NCI-H128 (cell line): Measurements from ENCODE around the gene GP1BB.

ENCODE experiments used
- DNase-seq: peaks from one replicate; lab custom pipeline; 2025; ENCODE audit not compliant: unreplicated experiment; lab: John Stamatoyannopoulos, UW

Gene GP1BB

DNA sequence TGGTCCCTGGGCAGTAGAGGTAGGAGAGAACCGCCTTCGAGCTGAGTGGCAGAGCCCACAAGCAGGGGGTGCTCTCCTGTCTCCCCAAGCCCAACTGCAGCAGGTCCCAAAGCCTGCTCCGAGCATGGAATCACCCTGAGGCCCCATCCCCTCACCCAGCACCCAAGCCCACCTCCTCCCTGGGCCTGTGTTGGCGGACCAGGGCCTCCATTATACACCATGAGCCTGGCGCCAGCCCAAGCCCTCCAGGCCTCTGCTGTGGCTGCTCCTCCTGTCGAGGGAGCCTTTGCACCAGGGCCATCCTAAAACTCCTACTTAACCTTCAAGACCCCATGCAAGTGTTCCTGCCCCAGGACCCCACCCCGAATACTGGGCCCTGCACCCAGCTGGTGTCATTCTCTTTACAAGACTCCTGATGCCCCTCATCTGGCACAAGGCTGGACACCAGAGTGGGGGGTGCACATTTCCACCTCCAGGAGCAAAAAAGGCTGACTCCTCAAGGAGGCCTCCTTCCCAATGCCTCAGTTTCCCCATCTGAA, 16.6 kb downstream of the GP1BB start:
- no peak for DNase-seq

DNA sequence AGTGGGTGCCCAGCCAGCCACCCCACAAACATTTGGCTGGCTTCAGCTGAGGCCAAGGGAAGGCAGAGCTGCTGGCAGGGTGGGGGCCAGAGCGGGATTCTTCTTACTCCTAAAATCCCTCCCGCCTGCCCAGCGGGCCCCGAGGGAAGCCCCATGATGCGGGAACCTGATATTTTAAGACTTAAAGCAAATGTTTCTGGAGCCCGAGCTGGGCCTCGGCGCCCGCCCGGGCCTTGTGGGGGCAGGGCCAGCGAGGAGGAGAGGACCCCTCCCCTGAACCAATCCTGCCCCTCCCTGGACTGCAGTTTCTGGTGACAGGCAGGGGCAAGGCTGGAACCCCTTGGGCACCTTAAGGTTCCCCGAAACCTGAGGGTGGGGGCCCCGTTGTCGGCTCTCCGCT, 17.2 kb downstream of the GP1BB start:
- DNase-seq = no peak

GRCh38 chr22:19741053-19741452, 17.7 kb downstream of the GP1BB start:
- DNase-seq = no peak

DNA sequence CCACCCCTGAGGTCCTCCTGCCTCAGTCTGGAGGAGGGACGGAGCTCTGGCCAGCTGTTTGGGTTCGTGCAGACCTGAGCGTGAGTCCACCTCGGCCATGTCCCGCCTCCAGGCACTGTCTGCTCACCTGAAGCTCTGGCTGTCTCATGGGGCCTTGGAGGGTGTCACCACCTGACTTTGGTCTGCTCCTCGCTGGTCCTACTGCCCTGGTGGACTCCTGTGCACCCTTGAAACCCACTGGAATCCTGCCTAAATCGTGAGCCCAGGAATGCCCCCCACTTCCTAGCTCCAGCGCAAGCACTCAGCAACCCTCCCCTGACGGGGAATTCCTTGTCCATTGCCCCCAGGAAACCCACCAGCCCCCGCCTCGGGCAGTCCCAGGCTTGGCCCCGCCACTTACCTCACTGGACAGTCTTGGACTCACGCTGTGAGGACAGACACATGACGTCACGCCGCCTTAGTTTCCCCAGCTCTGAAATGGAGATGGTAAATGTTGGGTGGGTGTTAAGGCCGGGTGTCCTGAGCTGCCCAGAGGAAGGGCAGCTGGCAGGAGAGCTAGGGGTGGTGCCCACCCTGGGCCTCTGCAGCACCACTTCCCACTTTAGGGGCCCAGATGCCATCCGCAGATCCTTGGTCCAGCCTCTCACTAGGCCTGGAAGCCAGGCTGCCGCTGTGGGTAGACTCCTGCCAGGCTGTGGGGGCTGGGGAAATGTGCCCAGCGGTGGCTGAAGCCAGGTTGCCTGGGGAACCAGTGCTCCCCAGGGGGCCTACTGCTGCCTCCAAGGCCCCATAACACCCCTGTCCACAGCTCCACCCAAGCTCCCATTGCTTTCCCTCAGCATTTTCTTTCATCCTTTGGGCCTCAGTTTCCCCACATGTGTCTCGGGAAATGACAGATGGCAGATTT, 19.1 kb downstream of the GP1BB start:
- no peak for DNase-seq

GRCh38 chr22:19743081-19743480, 19.7 kb downstream of the GP1BB start:
- no peak for DNase-seq

DNA sequence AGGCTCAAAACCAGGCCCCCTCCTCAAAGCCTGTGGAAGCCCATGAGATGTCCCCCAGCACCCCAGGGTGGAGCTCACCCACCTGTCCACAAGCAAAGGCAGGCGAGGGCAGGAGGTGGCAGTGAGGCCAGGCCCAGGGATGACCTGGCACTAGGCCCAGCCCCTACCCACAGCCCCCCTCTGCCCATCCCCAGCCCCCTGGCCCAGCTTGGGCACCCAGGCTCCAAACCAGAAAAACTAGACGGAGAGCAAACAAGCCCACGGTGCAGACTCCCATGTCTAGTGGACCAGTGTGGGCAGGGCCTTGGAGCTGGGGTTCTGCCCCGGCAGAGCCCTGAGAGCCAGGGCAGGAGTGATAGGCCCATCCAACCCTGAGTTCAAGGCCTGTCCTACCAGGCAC, 20.3 kb downstream of the GP1BB start:
- no peak for DNase-seq

GRCh38 chr22:19744350-19745006, 21.1 kb downstream of the GP1BB start:
- DNase-seq = no peak

GRCh38 chr22:19745155-19746101, 22.1 kb downstream of the GP1BB start:
- no peak for DNase-seq

DNA sequence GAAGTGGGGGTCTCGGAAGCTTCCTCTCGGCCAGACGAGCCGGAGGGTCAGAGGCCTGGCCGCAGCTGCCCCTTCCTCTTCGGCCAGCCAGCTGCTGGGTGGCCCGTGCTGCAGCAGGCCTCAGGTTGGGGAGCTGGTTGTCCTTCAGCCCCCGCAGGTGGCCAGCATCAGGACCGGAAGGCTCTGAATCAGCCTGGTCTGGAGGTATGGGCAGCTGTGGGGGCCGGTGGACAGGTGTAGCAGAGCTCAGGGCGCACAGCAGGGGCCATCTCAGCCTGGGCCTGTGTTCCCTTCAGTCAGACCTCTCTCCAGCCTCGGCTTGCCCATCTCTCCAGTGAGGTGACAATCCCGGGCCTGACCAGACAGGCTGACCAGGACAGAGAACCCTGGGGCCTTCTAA, 23.4 kb downstream of the GP1BB start:
- DNase-seq = no peak

- no peak for DNase-seq
These were observed 24.2 kb downstream of the GP1BB start for GRCh38 chr22:19747551-19747950.

- DNase-seq = no peak
These were observed 24.8 kb downstream of the GP1BB start for GRCh38 chr22:19748139-19748538.

DNA sequence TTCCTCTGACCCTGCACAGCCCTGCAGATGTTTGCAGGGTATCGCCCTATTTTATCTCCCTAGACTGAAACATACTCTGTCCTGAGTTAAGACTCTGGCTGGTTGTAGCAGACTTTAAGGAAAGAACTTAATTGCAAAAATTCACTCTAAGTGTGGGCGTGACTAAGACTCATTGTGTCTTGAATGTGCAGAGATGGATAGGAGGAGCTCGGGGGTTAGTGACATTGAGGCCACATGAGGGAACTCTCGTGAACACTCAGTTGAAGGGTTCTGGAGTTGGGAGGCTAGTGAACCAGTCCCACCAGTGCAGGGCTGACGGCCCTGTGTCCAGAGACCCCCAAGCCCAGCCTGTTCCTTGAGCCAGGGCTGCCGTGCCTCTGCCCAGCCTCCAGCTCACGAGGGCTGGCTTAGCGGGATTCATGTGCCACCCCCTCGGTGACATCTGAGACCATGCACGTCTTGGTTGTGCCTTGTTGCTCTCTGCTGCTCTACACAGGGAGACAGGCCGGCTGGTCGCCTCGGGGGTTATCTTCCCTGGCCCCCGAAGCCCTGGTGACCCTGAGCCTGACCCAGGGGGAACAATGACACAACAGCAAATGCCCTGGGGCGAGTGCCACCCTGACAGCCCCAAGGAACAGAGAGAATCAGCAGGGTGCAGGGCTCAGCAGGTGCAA, 25.8 kb downstream of the GP1BB start:
- DNase-seq = no peak

- no peak for DNase-seq
These were observed 26.5 kb downstream of the GP1BB start for GRCh38 chr22:19749876-19750275.

GRCh38 chr22:19750507-19751490, 27.5 kb downstream of the GP1BB start:
- DNase-seq = no peak

DNA sequence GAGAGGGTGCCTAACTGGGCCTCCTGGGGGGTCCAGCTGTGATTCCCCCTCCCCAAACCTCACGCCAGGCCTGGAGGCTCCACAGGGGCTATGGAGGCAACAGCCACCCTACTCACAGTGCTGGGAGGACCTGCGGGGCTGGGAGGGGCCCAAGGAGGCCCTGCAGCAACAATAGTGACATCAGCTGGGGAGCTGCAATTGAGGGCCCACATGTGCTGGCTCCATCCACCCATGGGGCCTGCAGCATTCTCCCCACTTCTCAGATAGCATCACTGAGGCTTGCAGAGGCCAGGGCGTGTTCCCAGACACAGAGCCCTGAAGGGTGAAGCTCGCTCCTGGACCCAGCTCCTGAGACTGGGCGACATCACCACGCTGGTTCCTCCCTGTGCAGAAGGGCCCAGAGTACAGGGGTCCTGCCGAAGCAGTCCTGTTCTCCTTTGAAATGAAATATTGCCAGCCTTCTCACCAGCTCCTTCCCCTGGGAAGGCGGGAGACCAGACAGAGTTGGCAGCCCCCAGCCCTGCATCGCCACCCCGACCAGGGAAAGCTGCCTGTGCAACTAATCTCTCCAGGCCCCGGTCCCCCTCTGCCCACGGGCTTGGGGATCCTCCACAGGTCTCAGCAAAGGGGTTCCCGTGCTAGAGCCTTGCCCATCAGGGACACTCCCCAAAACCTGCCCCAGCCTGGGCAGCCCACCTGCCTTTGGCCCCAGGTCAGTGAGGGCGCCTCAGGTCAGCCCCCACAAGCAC, 28.3 kb downstream of the GP1BB start:
- no peak for DNase-seq

DNA sequence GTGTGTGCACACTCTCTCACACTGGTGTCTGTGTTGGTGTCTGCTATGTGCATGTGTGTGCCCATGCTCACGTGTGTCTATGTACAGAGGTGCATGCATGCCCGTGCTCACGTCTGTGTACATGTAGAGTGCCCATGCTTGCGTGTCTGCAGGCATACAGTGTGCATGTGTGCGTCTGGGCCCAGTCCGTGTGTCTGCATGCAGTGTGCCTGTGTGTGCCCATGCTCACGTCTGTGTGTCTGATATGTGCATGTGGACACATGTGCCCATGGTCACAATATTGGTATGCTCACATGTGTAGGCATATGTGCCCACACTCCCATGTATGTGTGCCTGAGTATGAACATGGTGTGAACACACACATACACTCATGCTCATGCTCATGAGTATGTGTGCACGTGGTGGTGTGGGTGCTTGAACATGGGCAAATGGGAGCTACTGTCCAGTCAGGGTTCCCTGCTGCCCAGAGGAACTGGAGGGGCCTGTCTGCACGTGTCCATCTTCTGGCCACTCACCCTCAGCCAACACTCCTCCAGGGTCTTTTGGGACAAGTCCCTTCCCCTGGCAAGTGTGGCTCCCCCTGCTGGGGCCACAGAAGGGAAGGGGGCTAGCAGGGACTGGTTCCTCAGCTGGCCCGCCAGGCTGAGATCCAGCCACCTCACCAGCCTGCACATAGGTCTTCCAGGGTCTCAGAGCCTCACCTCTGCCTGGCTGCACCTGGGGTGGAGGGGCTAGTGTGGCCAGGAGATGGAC, 29.9 kb downstream of the GP1BB start:
- DNase-seq = no peak

- no peak for DNase-seq
These were observed 30.8 kb downstream of the GP1BB start for GRCh38 chr22:19753996-19754700.
